CD4-positive, alpha-beta memory T cell (primary cell): ENCODE measurements around the gene RAB40AL. TPM values are rescaled to one million over a fixed set of nuclear protein-coding genes. Genes with fewer than 3 reads are reported as not detected.
"Not testable (repeated sequence)": the region's sequence is repeated elsewhere in the genome, so short reads cannot be mapped to it uniquely, and the experiment has no call there.

Experiments
- CTCF ChIA-PET: fragments of 350-600 bp; sonication (Branson Sonifier 250); formaldehyde crosslinking; loops from one replicate; lab custom pipeline; 2021; ENCODE audit warnings: inconsistent platforms; ENCODE audit not compliant: partially characterized antibody; lab: Charles Lee
- POLR2A ChIA-PET: fragments of 350-600 bp; sonication (Branson Sonifier 250); formaldehyde crosslinking; loops from one replicate; lab custom pipeline; 2021; ENCODE audit not compliant: partially characterized antibody; lab: Charles Lee
- DNase-seq, 5 donors: peaks; one replicate each; pipeline versions ENCODE4 v3.0.0 to v3.0.0-alpha.2; 2020 to 2022; ENCODE audit warnings: mixed read lengths in 1 of 5
- H3K27ac ChIP-seq: one replicate; pipeline ENCODE4 v1.7.0; 2013; ENCODE audit warnings: low read depth, low read length
- H3K27me3 ChIP-seq: 2 replicates; pipeline ENCODE4 v1.7.0; 2013; ENCODE audit warnings: mild to moderate bottlenecking, low read length, moderate library complexity; ENCODE audit not compliant: insufficient read depth
- H3K36me3 ChIP-seq: 2 replicates; pipeline ENCODE4 v1.7.0; 2013; ENCODE audit warnings: mild to moderate bottlenecking, low read length, moderate library complexity; ENCODE audit not compliant: insufficient read depth
- H3K4me1 ChIP-seq: 2 replicates; pipeline ENCODE4 v1.7.0; 2013; ENCODE audit warnings: mild to moderate bottlenecking, low read length, moderate library complexity; ENCODE audit not compliant: insufficient read depth
- H3K4me3 ChIP-seq, 2 donors: one replicate each; pipeline ENCODE4 v1.7.0; 2013; ENCODE audit warnings: low read length in 2 of 2, mild to moderate bottlenecking in 1 of 2
- H3K9me3 ChIP-seq, 2 donors: one replicate each; pipeline ENCODE4 v1.7.0; 2013; ENCODE audit warnings: low read length in 2 of 2, control low read depth in 1 of 2; ENCODE audit not compliant: control insufficient read depth in 1 of 2
- H3K27ac Mint-ChIP-seq, 7 donors: one replicate each; pipeline ENCODE4 v1.8.0; 2020 to 2021; ENCODE audit warnings: mixed read lengths in 7 of 7, mild to moderate bottlenecking in 6 of 7, inconsistent platforms in 3 of 7, moderate library complexity in 3 of 7
- H3K27me3 Mint-ChIP-seq, 2 donors: one replicate each; pipeline ENCODE4 v1.8.0; 2020 to 2021; ENCODE audit warnings: mixed read lengths in 2 of 2
- H3K36me3 Mint-ChIP-seq, 2 donors: one replicate each; pipeline ENCODE4 v1.8.0; 2020 to 2021; ENCODE audit warnings: mixed read lengths in 2 of 2, inconsistent platforms in 1 of 2, mild to moderate bottlenecking in 1 of 2
- H3K4me1 Mint-ChIP-seq, 4 donors: one replicate each; pipeline ENCODE4 v1.8.0; 2020 to 2021; ENCODE audit warnings: mixed read lengths in 4 of 4, mild to moderate bottlenecking in 1 of 4
- H3K4me3 Mint-ChIP-seq, 8 donors: one replicate each; pipeline ENCODE4 v1.8.0; 2020 to 2021; ENCODE audit warnings: mixed read lengths in 8 of 8, mild to moderate bottlenecking in 7 of 8, moderate library complexity in 6 of 8, inconsistent platforms in 3 of 8
- H3K9me3 Mint-ChIP-seq, 8 donors: one replicate each; pipeline ENCODE4 v1.8.0; 2020 to 2021; ENCODE audit warnings: mixed read lengths in 8 of 8, mild to moderate bottlenecking in 5 of 8, inconsistent platforms in 3 of 8, moderate library complexity in 1 of 8
- intact Hi-C: fragments of 100-400 bp; cut with micrococcal nuclease; formaldehyde crosslinking; loops from one replicate; pipeline ENCODE4 v1.15.1; 2023
- polyA plus RNA-seq, 2 donors: library from polyadenylated mRNA; unstranded; fragments of 300-500 nt; fragmentation: Illumina TruSeq; gene quantifications; one replicate each; pipeline ENCODE4 v1.2.3, GENCODE V29; 2021
- total RNA-seq, 2 experiments: library from RNA; stranded (reverse); gene quantifications; one replicate each; pipeline ENCODE4 v1.2.3, GENCODE V29; 2021

Gene RAB40AL
- total and polyA plus RNA-seq, 4 experiments from 2014 or later, result 0.64 TPM; not detected in 3

- ChIA-PET POLR2A (no interaction called here), CTCF (interaction anchor here (1.2 kb wide), 1 partner anchor 16 kb away, joined by 3 read pairs; no protein-coding TSS in a partner anchor)
- H3K36me3 Mint-ChIP-seq, result peaks cover 4 to 11% of the 10 kb centered on the region in 2 donors
- peaks cover 0 to 38% (median 30%) of the 10 kb centered on the region in 8 donors for H3K9me3 Mint-ChIP-seq
- no peak overlapping the region for H3K27ac ChIP-seq
- intact Hi-C loops, result no loop called here
- no peak for DNase-seq
- H3K36me3 ChIP-seq, result no peaks in the 10 kb centered on the region
- no peaks in the 10 kb centered on the region for H3K27me3 Mint-ChIP-seq
- H3K27me3 ChIP-seq, result no peaks in the 10 kb centered on the region
- H3K4me3 ChIP-seq, result no peak overlapping the region
- no peaks in the 10 kb centered on the region for H3K4me1 Mint-ChIP-seq
- no peak overlapping the region for H3K27ac Mint-ChIP-seq
- H3K9me3 ChIP-seq, result no peaks in the 10 kb centered on the region
- no peak overlapping the region for H3K4me3 Mint-ChIP-seq
- no peaks in the 10 kb centered on the region for H3K4me1 ChIP-seq
Observed at GRCh38 chrX:102966701-102967100, 29.6 kb downstream of the RAB40AL start.

GRCh38 chrX:102968216-102968615 lies 31.1 kb downstream of the RAB40AL start:
- Histone ChIP-seq H3K27me3 (no peaks in the 10 kb centered on the region), H3K4me1 (no peaks in the 10 kb centered on the region), H3K9me3 (no peaks in the 10 kb centered on the region), H3K4me3 (no peak overlapping the region), H3K27ac (no peak overlapping the region), H3K36me3 (no peaks in the 10 kb centered on the region)
- Mint-ChIP-seq H3K9me3 (peaks cover 0 to 47% (median 37%) of the 10 kb centered on the region in 8 donors), H3K27me3 (no peaks in the 10 kb centered on the region), H3K36me3 (peaks cover 4 to 11% of the 10 kb centered on the region in 2 donors), H3K4me1 (no peaks in the 10 kb centered on the region), H3K4me3 (no peak overlapping the region), H3K27ac (no peak overlapping the region)
- POLR2A ChIA-PET, result no interaction called here
- intact Hi-C loops, result no loop called here
- CTCF ChIA-PET, result interaction anchor here (1.8 kb wide), 1 partner anchor 17 kb away, joined by 4 read pairs; no protein-coding TSS in a partner anchor
- no peak for DNase-seq

DNA sequence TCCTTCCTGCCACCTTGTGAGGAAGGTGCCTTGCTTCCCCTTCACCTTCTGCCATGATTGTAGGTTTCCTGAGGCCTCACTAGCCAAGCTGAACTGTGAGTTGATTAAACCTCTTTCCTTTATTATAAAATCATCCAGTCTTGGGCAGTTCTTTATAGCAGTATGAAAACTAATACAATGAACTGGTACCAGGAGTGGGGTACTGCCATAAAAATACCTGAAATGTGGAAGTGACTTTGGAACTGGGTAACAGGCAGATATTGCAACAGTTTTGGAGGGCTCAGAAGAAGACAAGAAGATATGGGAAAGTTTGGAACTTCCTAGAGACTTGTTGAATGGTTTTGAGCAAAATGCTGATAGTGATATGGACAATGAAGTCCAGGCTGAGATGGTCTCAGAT lies 34.5 kb downstream of the RAB40AL start:
- H3K27me3 Mint-ChIP-seq, H3K27ac ChIP-seq, intact Hi-C loops, H3K9me3 ChIP-seq, H3K4me1 Mint-ChIP-seq, CTCF ChIA-PET, DNase-seq, H3K4me3 Mint-ChIP-seq, H3K27me3 ChIP-seq, H3K27ac Mint-ChIP-seq, H3K36me3 ChIP-seq, H3K4me1 ChIP-seq, POLR2A ChIA-PET, H3K4me3 ChIP-seq: not testable (repeated sequence)
- H3K36me3 Mint-ChIP-seq, result peaks cover 4 to 11% of the 10 kb centered on the region in 2 donors
- peaks cover 0 to 54% (median 40%) of the 10 kb centered on the region in 8 donors for H3K9me3 Mint-ChIP-seq

DNA sequence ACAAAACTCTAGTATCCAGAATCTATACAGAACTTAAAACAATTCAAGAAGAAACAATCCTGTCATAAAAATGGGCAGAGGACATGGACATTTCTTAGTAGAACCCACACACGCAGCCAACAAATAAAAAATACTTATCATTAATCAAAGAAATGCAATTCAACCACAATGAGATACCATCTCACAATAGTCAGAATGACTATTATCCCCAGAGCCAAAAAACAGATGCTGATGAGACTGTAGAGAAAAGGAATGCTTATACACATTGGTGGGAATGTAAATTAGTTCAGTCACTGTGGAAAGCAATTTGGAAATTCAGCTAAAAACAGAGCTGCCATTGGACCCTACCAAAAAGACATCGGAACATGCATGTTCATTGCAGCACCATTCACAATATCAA lies 37.9 kb downstream of the RAB40AL start:
- CTCF ChIA-PET, result no interaction called here
- no peaks in the 10 kb centered on the region for H3K4me1 Mint-ChIP-seq

DNA sequence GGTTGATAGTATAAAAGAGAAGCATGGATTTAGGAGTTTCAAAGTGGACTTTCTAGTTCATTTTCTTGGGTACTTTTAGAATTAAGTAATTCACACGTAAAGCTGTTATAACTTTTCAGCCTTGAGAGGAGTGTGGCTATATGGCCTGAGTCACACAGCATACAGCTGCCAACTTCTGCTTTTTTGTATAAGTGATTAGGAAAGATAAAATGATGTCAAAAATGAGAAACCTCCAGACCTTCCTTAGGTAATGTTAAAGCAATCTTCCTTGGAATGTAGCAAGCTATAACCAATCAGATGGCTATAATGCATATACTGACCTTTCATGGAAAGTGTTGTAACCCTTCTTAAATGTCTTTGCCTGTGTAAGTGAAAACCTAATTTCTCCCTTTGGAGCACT lies 39.2 kb downstream of the RAB40AL start:
- Mint-ChIP-seq H3K27me3 (no peaks in the 10 kb centered on the region), H3K4me1 (no peaks in the 10 kb centered on the region), H3K9me3 (peaks cover 0 to 22% (median 12%) of the 10 kb centered on the region in 8 donors), H3K27ac (no peak overlapping the region), H3K36me3 (no peaks in the 10 kb centered on the region), H3K4me3 (no peak overlapping the region)
- intact Hi-C loops, result no loop called here
- POLR2A ChIA-PET, result no interaction called here
- CTCF ChIA-PET, result no interaction called here
- no peaks in the 10 kb centered on the region for H3K27me3 ChIP-seq
- H3K9me3 ChIP-seq, result no peaks in the 10 kb centered on the region
- no peaks in the 10 kb centered on the region for H3K4me1 ChIP-seq
- H3K4me3 ChIP-seq, result no peak overlapping the region
- H3K36me3 ChIP-seq, result no peaks in the 10 kb centered on the region
- H3K27ac ChIP-seq, result no peak overlapping the region
- no peak for DNase-seq

More for the DNA sequence above, 37.9 kb downstream of the RAB40AL start:
- POLR2A ChIA-PET, result no interaction called here
- no peaks in the 10 kb centered on the region for H3K27me3 ChIP-seq
- H3K4me3 ChIP-seq, result no peak overlapping the region
- peaks cover 3 to 4% of the 10 kb centered on the region in 2 donors for H3K36me3 Mint-ChIP-seq
- H3K27me3 Mint-ChIP-seq, result no peaks in the 10 kb centered on the region
- peaks cover 0 to 34% (median 23%) of the 10 kb centered on the region in 8 donors for H3K9me3 Mint-ChIP-seq
- intact Hi-C loops, result no loop called here
- no peaks in the 10 kb centered on the region for H3K9me3 ChIP-seq
- DNase-seq, result no peak
- no peak overlapping the region for H3K4me3 Mint-ChIP-seq
- H3K27ac ChIP-seq, result no peak overlapping the region
- H3K36me3 ChIP-seq, result no peaks in the 10 kb centered on the region
- no peak overlapping the region for H3K27ac Mint-ChIP-seq
- no peaks in the 10 kb centered on the region for H3K4me1 ChIP-seq

DNA sequence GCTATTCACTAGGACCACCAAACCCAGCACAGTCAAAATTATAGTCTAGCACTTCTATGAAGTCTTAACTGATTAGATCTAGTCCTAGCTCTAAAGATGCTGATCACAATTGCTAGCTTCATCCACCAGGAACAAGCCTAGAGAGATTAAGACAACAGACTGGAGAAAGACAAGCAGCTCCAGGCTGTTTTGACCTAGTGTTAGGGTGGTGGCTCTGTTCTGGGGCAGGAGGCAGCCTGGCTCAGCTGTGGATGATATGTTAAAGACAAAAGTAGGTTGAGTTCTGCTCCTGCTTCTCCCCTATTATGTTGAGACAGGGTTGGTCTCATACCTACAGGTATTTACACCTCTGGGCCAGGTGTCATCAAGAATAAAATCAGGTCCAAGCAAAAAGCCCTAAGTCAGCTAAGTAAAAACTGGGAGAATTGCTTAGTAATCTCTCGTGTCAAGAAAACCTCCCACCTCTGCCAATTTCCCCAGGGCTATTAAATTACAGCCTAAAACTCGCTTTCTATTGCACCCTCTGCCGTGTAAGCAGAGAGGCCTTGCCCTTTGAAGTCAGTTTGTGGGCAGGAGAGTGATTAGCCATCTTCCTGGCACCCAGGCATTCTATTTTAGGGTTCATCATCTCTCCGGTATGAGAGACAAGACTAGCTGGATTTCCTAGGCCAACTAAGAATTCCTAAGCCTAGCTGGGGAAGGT lies 39.9 kb downstream of the RAB40AL start:
- no peak overlapping the region for H3K27ac ChIP-seq
- no peaks in the 10 kb centered on the region for H3K27me3 ChIP-seq
- H3K36me3 Mint-ChIP-seq, result no peaks in the 10 kb centered on the region
- no peaks in the 10 kb centered on the region for H3K4me1 Mint-ChIP-seq
- DNase-seq, result no peak
- ChIA-PET CTCF (interaction anchor here (1.2 kb wide), 1 partner anchor 28 kb away, joined by 3 read pairs; no protein-coding TSS in a partner anchor), POLR2A (no interaction called here)
- H3K4me3 ChIP-seq, result no peak overlapping the region
- intact Hi-C loops, result no loop called here
- H3K27ac Mint-ChIP-seq, result no peak overlapping the region
- H3K9me3 Mint-ChIP-seq, result peaks cover 0 to 15% (median 5%) of the 10 kb centered on the region in 8 donors
- H3K36me3 ChIP-seq, result no peaks in the 10 kb centered on the region
- no peak overlapping the region for H3K4me3 Mint-ChIP-seq
- H3K4me1 ChIP-seq, result no peaks in the 10 kb centered on the region
- H3K27me3 Mint-ChIP-seq, result no peaks in the 10 kb centered on the region
- H3K9me3 ChIP-seq, result no peaks in the 10 kb centered on the region

DNA sequence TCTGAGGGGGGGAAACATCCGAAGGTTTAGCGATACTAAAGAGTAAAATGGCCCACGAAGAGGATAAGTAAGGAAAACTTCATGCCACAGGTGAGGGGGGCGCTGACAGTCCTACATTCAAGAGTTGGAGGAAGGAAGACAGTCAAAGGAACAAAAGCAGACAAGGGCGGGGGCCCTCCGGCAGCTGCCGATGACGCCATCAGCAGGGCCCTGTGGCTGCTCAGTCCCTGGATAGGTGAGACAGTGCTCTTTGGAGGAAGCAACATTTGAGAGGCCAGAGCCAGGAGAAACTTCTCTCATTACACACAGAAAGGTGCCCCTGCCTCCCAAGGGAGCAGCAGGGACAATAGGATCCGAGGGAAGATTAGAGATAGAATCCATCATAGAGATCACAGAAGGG lies 41.5 kb downstream of the RAB40AL start:
- Histone ChIP-seq H3K36me3 (no peaks in the 10 kb centered on the region), H3K9me3 (no peaks in the 10 kb centered on the region), H3K27me3 (no peaks in the 10 kb centered on the region), H3K4me3 (no peak overlapping the region), H3K4me1 (no peaks in the 10 kb centered on the region), H3K27ac (no peak overlapping the region)
- Mint-ChIP-seq H3K27ac (no peak overlapping the region), H3K4me3 (no peak overlapping the region), H3K4me1 (no peaks in the 10 kb centered on the region), H3K27me3 (no peaks in the 10 kb centered on the region), H3K36me3 (no peaks in the 10 kb centered on the region), H3K9me3 (peaks cover 0 to 2% (median under 1%) of the 10 kb centered on the region in 8 donors)
- DNase-seq, result no peak
- ChIA-PET CTCF (no interaction called here), POLR2A (no interaction called here)
- intact Hi-C loops, result no loop called here
